Stimulated activated naive CD4-positive, alpha-beta T cell (primary cell): Measurements from ENCODE around the gene ECI1.
A peak's percentile ranks its signal among the peaks of the same experiment; 100 is the strongest.
"Not testable (repeated sequence)": the region's sequence is repeated elsewhere in the genome, so short reads cannot be mapped to it uniquely, and the experiment has no call there.

ENCODE experiments used
- DNase-seq, 6 experiments: peaks; one replicate each; lab custom pipeline; 2025; lab: John Stamatoyannopoulos, UW

ECI1 gene

GRCh38 chr16:2210386-2211365 is 40.7 kb downstream of the ECI1 start, which contains the start of gene BRICD5:
BRICD5 (minus strand) TSS chr16:2210863; CDS start chr16:2210833, 30 bp downstream.
- DNase-seq, result no peak

GRCh38 chr16:2210009-2210332 is 41.4 kb downstream of the ECI1 start:
- no peak for DNase-seq

- no peak for DNase-seq
These were observed 42.0 kb downstream of the ECI1 start for GRCh38 chr16:2209258-2210008.

DNA sequence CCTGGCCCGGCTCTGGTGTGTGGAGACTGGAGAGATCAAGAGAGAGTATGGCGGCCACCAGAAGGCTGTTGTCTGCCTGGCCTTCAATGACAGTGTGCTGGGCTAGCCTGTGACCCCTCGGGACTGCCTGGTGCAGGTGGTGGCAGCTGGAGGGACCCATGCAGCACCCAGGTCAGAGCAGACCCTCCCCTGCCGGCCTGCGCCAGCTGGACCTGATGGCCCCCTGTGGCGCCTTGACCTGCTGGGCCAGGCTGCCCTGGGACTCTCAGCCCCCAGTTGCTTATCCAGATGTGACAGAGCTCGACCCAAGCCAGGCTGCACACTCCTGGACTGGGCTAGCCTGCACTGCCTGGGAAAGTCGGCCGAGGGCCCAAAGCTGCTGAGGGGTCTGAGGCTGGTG is 42.6 kb downstream of the ECI1 start:
- DNase-seq, result no peak

DNA sequence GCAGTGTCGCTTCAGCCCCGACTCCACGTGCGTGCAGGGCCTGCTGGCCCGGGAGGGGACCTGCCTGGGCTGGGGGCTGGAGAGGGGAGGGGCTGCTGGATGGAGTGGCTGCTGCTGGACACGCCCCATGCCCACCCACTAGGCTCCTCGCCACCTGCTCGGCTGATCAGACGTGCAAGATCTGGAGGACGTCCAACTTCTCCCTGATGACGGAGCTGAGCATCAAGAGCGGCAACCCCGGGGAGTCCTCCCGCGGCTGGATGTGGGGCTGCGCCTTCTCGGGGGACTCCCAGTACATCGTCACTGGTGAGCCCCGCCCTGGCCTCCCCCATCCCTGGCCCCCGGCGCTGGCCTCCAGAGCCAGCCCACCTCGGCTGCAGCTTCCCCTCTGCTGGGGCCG is 43.1 kb downstream of the ECI1 start:
- no peak for DNase-seq

- no peak for DNase-seq
These were observed 43.5 kb downstream of the ECI1 start for GRCh38 chr16:2207872-2208271.

GRCh38 chr16:2206780-2207433 is 44.5 kb downstream of the ECI1 start:
- no peak for DNase-seq

DNA sequence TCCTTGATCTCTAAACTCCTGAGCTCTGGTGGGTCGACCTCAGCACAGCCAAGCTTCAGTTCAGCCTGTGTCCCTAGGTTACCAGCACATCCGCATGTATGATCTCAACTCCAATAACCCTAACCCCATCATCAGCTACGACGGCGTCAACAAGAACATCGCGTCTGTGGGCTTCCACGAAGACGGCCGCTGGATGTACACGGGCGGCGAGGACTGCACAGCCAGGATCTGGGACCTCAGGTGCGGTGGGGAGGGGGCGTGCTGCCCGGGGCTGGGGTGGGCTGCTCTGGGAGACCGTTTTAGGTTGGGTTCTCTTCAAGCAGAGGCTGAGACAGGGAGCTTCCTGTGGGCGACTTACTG is 45.0 kb downstream of the ECI1 start:
- DNase-seq, result no peak

DNA sequence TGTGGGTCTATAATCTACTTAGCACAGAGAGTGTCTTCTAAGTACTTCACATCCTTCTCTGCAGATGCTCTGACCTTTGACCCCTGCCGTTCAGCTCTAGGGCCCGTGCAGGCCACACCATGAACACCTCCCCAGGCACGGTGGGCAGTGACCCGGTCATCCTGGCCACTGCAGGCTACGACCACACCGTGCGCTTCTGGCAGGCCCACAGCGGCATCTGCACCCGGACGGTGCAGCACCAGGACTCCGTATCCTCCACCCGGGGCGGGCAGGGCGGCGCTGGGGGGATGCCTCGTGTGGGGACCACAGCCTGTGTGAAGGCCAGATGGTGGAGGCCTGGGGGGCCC is 45.4 kb downstream of the ECI1 start:
- DNase-seq, result peak in 1 of 6 experiments; percentile 31

DNA sequence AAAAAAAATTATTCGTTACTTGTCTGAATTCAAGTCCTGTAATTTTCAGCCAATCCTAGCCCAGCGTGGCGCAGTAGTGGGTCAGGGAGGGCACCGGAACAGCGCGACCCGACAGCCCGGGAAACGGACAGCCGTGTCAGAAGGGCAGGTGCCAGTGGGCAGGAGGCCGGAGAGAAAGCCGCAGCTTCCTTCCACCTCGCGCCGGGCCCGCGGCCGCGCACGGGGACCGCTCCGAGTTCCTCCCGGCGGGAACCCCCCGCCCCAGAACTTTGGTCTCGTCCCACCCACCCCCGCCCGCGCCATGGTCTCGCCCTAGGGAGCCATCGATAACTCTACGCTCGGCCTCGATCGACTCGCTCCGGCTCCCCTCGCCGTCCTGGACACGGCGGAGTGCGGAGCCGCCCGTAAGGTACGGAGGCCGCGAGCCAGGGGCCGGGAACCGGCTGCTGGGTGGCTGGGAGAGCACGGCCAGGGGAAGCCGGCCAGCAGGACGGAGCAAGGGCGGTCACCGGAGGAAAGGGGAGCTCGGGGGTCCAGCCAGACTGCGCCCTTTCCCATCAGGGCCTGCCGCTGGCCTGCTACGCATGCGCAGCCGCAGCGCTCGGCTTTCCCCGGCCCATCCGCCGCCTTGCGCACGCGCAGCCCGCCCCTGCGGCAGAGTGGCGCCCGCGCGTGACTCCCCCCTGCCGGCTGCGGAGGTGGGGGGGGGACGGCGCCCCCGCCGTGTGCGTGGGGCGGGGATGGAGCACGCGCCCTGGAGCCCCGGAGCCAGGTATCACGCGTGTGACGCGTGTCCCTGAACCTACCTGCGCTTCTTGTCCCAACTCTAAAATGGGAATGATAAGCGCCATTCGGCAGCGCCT is 46.1 kb downstream of the ECI1 start, which contains the start of gene MLST8:
Gene MLST8, plus strand, starts transcription at position 351 of the 863 bp plus-strand sequence. CDS start 632 bp downstream, outside the sequence.
- peak; percentile 89 to 99 (median 95) for DNase-seq

GRCh38 chr16:2204416-2205103 is 46.8 kb downstream of the ECI1 start:
- no peak for DNase-seq

DNA sequence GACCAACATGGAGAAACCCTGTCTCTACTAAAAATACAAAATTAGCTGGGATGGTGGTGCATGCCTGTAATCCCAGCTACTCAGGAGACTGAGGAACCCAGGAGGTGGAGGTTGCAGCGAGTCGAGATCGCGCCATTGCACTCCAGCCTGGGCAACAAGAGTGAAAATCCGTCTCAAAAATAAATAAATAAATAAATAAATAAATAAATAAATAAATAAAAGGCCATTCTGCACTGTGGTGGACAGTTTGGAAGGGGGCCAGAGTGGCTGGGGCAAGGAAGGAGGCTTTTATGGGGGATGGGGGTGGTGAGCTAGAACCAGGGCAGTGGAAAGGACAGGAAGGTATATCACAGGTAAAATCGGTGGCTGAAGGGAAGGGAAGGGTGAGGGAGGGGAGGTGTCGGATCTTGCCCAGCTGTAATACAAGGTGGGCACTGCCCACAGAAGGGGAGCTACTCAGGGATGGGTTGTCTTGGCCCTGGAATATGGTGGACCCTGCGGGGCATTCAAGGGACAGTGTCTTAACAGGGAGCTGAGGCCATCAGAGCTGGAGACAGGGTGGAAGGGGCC is 48.2 kb downstream of the ECI1 start:
- not testable (repeated sequence) for DNase-seq

GRCh38 chr16:2200313-2200712 is 51.1 kb downstream of the ECI1 start:
- no peak for DNase-seq

DNA sequence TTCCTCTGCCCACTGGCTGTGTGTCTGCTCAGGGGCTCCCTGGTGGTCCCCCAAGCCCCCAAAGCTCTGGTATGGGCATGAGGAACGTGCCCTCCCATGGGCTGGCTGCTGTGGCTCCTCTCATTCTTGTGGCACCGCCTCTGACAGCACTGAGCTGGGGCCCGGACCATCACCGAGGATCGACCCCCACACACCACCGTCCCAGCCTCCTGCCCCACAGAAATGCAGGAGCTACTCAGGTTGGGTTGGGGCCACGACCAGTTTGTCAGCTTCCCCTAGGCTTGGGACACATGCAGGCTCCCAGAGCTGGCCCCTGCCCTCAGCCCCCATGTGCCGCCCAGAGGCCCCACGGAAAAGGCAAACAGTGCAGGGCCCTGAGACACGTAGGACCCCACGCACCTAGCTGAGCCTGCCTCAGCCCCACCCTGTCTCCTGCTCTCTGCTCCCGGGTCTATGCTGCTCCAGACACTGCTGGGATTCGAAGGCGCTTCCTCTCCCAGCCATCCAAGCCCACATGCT is 51.7 kb downstream of the ECI1 start:
- DNase-seq, result no peak

- DNase-seq, result no peak
These were observed 52.3 kb downstream of the ECI1 start for GRCh38 chr16:2199095-2199494.

DNA sequence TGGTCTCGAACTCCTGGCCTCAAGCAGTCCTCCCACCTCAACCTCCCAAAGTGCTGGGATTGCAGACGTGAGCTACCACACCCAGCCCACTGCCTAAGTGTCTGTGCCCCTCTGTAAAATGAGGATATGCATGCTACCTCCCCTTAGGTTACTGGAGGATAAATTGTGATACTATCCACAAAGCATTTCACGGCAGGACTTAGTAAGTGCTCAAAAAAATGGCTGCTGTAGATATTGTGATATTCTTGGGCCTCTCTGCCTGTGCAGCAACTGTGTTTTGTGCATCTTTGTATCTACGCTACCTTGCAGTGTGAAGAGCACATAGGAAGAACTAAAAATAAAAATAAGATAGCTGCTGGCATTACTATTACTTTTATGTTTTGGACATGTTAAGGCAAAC is 53.1 kb downstream of the ECI1 start:
- DNase-seq, result no peak

DNA sequence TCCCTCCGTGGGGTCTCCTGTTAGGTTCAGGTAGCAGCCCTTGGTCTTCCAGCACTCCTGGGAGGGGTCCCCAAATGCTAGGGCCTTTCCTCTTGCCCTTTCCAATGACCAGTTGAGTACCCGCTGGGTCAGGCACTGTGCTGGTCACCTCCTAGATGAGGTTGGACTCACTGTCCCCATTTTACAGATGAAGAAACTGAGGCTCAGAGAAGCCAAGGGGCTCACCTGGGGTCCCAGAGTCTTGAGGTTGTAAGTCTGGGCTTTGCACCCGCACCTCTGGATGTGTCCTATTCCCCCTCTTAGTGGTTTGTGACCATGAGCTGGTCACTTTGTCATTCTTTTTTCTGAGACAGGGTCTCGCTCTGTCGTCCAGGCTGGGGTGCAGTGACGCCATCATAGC is 53.6 kb downstream of the ECI1 start:
- no peak for DNase-seq

- DNase-seq, result no peak
These were observed 54.3 kb downstream of the ECI1 start for GRCh38 chr16:2196981-2197511.

GRCh38 chr16:2196162-2196980 is 55.0 kb downstream of the ECI1 start, which contains the start of gene CASKIN1:
CASKIN1 (minus strand) TSS chr16:2196605; CDS start chr16:2196432, 173 bp downstream.
- peak in 1 of 6 experiments; percentile 18 for DNase-seq
